GM19397 (cell line): ENCODE data around the gene RAB36.

Experiments
- ATAC-seq: cut with Tn5 transposase; IDR thresholded peaks from one replicate; pipeline ENCODE4 v1.9.1; 2021; ENCODE audit warnings: mild to moderate bottlenecking, moderate library complexity; ENCODE audit not compliant: unreplicated experiment

Gene RAB36

DNA sequence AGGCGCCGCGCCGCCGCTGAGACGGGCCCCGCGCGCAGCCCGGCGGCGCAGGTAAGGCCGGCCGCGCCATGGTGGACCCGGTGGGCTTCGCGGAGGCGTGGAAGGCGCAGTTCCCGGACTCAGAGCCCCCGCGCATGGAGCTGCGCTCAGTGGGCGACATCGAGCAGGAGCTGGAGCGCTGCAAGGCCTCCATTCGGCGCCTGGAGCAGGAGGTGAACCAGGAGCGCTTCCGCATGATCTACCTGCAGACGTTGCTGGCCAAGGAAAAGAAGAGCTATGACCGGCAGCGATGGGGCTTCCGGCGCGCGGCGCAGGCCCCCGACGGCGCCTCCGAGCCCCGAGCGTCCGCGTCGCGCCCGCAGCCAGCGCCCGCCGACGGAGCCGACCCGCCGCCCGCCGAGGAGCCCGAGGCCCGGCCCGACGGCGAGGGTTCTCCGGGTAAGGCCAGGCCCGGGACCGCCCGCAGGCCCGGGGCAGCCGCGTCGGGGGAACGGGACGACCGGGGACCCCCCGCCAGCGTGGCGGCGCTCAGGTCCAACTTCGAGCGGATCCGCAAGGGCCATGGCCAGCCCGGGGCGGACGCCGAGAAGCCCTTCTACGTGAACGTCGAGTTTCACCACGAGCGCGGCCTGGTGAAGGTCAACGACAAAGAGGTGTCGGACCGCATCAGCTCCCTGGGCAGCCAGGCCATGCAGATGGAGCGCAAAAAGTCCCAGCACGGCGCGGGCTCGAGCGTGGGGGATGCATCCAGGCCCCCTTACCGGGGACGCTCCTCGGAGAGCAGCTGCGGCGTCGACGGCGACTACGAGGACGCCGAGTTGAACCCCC is 35.8 kb downstream of the RAB36 start:
- ATAC-seq, result no peak

DNA sequence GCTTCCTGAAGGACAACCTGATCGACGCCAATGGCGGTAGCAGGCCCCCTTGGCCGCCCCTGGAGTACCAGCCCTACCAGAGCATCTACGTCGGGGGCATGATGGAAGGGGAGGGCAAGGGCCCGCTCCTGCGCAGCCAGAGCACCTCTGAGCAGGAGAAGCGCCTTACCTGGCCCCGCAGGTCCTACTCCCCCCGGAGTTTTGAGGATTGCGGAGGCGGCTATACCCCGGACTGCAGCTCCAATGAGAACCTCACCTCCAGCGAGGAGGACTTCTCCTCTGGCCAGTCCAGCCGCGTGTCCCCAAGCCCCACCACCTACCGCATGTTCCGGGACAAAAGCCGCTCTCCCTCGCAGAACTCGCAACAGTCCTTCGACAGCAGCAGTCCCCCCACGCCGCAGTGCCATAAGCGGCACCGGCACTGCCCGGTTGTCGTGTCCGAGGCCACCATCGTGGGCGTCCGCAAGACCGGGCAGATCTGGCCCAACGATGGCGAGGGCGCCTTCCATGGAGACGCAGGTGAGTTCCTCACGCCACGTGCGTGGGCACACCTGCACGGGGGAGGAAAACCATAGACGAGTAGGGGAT is 36.5 kb downstream of the RAB36 start:
- no peak for ATAC-seq

DNA sequence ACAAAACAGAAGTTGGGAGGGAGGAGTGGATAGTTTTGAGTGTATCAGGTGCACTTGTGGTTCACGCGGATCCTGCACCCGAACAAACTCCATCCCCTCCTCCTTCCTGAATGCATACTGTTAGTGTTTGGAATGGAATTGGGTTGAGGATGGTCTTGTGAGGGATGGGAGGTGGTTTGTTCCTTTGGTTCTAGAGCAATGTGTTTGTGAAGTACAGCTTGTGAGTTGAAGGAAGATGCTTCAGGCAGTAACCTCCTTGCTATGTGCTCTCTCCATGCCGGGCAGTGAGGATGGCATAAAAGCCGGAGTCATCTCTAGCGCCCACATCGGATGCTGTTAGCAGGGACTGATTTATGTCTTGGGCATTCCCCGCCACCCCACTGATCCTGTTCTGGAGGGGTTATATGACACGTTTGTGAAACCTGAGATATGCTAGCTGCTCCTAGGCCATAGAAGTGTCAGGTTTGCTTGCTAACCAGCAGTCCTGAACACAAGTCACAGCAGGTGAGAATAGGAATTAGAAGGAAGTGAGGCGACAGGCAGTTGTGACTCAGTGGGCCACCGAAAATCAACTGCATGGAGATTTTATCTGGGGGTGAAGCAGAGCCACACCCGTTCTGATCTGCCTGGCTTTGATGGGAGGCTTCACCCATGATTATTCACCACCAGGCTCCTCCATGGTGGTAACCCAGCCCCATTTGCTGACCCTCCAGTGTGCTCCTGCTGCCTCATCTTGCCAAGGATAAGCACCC is 37.2 kb downstream of the RAB36 start:
- no peak for ATAC-seq

DNA sequence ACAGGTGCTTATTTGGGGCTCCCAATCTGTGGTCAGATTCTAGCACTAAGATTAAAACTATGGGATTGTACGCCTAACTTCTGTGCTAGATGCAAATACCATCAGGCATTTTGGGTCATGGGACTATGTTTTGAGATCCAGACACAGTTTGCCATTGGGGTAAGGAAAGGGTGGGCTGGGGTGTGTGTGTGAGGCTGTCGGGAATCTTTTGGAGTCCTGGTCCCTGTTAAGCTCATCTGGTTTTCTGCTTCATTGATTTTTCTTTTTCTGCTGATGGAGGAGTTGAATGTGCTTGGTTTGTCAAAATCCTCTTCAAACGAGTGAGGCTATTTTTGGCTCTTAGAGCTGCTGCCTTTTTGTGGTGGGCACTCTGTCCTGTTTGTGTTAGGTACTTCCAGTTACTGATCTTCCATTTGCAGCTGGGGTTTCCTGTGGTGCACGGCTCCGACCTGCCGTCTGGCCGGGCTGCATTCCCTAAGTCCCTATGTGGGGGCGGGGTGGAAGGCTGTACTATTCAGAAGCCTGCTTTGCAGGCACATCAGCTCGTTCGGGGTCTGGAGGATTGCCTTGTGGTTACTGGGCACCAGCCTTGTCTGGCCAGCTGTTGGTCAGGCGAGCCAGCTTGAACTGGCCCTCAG is 37.9 kb downstream of the RAB36 start:
- no peak for ATAC-seq

DNA sequence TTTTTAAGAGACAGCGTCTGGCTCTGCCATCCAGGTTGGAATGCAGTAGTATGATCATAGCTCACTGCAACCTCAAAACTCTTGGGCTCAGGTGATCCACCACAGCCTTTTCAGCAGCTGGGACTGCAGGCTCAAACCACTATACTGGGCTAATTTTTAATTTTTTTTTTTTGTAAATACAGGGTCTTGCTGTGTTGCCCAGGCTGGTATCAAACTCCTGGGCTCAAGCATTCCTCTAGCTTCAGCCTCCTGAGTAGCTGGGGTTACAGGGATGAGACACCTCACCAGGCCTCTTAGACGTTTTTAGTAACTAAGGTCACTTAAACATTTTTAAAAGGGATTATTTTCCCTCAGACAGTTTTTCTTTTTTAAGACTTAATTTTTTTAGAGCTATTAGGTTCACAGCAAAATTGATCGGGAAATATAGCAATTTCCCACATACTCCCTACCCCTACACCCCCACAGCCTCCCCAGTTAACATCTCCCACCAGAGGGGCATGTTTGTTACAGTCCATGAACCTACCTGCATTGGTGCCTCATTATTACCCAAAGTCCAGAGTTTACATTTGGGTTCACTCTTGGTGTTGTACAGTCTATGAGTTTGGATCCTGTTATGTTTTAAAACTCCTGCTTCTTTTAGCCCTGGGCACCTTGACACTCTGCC is 39.0 kb downstream of the RAB36 start:
- no peak for ATAC-seq

DNA sequence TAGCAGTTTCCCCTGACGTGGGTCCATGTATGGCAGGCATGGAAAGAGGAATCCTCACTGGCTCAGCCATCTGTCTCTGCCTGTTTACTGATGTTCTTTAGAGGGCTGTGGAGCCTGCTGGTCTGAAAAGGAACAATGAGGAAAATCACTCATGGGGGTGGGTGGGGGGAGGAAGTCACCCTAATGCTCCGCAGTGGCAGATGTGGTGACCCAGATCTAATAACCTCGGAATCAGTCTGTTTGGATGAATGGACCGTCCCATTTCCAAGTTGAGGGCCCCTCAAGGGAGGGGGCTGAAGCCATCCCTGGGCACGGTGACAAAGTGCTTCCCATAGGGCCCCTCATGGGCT is 39.5 kb downstream of the RAB36 start:
- no peak for ATAC-seq

DNA sequence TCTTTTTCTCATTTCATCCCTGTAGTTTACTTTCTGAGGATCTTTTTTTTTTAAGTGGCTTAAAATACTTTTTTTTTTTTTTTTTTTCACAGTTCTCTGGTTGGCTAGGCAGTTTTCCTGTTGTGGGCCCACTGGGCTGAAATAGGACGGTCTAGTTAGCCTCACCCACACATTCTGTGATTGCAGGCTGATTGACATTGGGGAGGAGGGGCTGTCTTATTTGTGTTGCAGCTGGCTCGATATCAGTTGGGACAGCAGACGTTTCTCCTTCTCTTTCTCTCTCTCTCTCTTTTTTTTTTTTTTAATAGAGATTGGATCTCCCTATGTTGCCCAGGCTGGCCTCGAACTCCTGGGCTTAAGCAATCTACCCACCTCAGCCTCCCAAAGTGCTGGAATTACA is 41.9 kb downstream of the RAB36 start:
- ATAC-seq, result no peak

DNA sequence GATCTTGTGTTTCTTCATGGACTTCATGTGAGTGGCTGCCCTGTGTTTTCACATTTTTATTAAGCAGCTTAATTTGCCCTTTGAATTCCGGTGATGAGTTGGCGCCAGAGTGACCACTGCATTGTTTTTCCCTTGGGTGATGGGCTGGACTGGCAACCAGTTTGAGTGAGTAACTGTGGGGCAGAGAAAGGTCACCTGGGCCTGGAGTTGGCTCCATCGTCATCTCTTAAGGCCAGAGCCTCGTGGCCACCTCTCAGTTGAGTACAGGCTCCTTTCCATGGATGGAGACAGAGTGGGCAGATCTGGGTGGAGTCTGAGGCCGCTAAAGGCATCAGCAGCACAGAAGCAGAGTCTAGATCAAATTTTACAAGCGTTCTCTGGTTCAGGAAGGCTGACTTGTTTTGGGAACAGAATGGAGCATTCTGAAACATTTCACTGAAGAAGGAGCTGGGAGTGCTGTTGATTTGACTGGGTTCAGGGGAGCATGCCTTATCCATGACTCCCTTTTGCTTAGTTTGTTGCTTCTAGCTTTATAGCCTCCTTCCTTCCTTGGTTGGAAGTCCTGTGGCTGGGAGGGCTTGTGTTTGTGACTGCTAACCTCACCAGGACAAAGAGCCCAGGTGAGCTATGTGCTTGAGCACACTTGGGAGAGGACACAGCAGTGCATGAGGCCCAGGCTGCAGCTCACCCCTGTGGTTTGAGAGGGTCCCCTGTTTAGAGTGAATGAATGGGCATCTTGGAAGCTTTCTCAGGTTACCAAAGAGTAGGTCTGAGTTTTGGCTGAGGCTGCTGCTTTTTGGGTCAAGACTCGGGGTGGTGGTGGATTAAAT is 42.8 kb downstream of the RAB36 start:
- no peak for ATAC-seq

DNA sequence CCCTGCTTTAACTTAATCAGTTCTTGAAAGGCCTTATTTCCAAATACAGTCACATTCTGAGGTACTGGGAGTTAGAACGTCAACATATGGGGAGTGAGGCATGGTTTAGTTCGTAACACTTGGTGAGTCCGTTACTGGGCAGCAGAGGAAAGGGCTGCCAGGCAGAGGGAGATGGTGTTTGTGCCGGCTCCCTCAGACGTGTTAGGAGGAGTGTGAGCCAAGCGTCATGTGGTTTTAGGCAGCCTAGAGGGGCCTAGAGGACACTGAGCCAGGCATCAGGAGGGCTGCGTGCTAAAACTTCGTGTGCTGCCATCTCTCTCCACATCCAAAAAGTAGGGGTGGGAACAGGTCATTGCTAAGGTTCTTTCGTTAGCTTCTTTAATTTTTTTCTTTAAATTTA is 45.2 kb downstream of the RAB36 start:
- ATAC-seq, result no peak

DNA sequence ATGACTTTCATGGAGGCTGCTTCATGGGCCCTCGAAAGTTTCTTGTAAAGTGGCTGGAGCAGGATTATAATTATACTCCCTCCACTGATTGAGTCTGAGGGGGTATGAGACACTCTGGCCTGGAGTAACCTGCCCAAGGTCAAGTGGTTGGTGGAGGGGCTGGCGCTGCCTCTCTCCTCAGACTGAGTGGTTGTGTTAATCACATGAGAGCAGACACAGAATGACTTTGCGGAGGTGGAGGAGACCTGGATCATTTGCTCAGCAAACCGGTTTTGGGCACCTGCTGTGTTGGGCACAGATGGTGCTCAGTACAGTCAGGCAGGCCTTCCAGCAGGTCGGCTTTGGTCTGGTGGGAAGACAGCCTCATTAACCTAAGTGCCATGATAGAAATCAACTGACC is 46.9 kb downstream of the RAB36 start:
- ATAC-seq, result no peak

DNA sequence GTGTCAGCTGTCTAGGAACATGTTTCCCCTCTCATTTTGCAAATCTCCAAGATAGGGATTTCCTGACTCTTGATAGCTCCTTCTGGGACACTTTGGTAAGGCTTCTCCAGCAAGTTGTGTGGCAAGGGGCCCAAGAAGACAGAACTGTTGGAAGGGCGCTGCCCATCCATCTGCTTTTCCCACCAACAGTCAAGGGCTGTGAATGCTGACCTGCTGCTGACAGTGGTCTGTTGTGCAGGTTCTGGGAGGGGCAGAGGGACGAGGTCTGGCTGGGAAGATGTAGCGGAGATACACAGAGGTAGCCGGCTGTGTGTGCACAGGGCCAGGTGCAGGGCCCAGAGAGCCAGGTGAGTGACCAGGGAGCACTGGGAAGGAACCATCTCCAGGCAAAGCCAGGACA is 47.3 kb downstream of the RAB36 start:
- no peak for ATAC-seq

DNA sequence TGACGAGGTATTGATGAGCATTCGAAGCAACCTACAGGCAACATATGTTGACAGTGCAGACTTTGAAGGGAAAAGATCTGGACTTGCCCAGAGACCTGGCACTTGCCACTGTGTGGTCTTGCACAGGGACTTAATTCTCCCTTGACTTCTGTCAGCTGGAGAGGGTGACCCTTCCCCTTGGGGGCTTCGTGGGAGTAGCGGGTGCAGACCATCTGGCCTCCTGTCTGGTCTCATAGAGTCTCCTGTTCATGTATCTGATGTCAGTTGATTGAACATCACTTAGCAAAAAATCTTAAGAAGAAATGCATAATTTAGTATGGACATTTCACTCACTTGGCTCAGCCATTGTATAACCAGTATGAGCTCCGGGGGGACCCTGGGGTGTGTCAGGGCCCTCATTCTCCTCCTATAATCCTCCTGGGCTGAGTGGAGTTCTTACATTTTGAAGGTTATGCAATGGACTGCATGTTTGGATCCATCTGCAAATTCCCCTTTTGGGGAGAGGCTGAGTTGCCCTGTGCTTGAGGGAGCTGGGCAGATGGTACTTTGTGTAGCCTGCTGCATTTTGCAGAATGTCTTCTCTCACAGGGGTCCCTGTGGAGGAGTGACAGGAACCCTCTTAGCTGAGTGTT is 48.0 kb downstream of the RAB36 start:
- no peak for ATAC-seq

DNA sequence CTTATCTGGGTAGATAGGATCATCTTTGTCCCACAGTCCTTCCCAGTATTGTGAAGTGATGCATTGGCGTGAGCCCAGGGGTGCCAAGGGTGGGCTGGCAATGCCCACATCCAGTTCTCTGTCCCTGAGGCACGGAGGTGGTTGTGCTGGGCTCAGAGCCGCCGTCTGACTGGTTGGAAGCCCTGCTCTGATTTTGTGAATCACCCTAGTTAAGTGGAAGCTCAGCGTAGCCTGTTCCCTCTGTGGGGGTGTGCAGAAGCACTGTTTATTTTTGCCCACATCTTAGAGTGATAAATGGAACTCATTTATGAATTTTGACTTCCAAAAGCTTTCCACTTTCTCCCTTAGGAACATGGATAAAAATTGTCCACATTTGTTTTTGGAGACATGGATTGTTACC is 48.6 kb downstream of the RAB36 start:
- ATAC-seq, result no peak

DNA sequence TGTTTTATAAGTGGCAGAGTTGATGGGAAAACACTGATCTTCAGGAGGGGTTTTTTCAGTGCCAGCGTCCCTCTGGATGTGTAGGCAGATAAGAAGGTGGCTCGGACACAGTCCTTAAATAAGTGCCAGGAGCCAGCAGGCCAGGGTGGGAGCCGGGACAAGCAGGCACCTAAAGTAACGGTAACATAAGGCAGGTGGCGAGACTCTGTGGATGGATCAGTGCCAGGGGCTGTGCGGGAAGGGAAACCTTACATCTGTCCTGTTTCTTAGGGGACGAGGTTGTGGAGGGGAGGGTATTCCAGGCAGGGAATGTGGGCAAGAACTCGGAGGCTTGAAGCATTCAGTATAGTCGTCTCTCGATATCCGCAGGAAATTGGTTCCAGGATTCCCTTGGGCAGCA is 50.9 kb downstream of the RAB36 start:
- no peak for ATAC-seq

DNA sequence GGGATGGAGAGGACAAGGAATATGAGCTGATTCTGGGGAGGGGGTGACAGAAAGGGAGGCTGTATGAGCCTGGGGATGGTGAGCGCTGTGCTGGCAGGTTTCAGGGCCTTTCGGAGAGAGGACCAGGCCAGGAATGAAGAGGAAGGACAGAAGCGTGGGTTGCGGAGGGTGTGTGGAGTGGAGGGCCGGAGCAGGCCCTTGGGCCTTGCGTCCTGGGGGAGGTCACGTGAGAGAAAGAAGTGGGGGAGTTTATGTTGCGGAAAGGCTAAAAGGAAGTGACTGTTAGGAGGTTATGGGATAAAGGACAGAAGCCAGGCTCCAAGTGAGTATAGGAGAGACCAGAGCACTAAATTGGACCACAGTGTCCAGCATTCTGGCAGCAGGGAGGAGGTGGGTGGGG is 52.6 kb downstream of the RAB36 start:
- ATAC-seq, result no peak

DNA sequence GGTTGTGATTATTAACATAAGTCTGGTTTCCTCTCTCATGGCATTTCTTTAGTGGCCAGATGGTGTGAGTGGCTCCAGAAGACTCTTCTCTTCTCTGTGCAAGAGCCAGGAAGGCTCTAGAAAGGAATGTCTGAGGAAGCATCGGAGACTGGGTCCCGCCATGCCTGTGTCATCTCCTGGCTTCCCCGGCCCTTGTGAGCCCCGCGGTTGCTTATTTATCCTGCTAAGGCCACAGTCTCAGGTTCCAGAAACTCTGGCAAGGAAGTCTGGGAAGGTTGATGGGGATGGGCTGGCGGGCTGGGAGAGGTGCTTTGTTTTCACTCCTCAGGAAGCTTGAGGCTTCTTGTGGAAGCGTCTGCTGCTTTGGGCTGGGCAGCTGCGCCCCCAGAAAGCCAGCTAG is 53.9 kb downstream of the RAB36 start:
- no peak for ATAC-seq

DNA sequence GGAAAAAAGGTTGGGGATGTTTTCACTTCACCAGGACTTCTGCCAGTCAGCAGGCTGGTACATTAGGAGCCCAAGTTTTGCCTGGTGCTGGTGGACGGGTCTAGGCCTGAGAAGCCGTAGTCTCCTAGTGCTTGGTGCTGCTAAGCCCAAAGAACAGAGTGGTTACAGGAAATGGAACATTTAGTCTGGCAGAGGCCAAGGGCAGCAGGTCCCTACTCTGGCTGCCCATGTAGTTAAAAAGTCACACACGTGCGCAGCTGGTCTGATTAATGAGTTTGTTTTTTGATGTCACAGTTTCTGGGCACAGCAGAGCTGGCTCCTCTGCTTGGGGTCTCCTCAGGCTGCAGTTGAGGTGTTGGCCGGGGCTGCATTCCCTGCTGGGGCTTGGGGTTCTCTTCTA is 55.6 kb downstream of the RAB36 start:
- no peak for ATAC-seq

DNA sequence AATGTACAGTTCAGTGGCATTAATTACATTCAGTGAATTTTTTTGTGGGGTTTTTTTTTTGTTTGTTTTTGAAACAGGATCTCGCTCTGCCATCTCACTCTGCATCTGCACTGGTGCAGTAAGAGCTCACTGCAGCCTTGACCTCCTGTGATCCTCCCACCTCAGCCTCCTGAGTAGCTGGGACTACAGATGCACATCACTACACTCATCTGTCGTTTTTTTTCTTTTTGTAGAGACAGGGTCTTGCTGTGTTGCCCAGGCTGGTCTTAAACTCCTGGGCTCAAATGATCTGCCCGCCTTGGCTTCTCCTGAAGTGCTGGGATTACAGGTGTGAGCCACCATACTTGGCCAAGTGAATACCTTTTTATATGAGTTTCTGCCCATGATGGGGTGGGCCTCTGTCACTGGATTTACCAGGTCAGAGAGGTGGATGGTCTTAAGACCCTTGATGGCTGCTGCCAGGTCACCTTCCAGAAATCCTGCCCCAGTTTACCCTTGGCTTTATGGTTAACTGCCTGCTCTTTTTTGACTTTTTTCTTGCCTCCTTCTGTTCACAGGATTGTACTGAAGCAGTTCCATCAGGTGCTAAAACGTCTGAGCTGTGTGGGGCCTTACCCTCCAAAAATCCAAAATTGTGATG is 57.7 kb downstream of the RAB36 start:
- ATAC-seq, result no peak

DNA sequence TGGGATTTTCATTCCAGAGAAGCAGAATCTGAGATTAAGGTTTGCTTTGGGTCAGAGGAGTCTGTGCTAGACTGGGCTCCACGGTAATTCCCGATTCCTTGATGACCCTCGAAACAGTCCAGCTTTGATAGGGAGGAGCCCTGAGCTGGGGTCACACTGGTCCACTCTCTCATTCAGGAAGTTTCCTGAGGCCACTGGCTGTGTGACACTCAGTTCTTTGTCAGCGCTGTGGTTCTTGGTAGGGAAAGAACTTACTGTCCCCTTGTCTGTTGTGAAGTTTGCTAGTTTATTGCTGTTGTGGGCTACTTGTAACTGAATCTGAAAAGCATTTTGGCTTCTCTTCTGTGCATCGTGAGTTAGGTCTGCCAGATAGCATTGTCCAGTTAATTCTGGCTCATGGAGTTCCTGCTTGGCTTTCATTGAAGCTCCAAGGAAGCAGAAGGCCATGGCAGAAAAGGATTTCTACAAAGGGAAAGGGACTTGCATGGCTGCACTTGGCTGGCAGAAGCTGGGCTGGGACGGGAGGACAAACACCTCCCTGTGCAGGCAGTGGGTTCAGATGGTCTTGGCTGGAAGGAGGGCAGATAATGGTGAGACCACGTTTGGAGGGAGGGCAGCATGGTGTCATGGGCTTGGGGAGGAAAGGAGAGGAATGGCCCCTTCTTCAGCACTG is 58.3 kb downstream of the RAB36 start:
- no peak for ATAC-seq
